Neutrophil (primary cell): ENCODE data around the gene CTBP2.

Experiments used
- H3K27ac ChIP-seq: fragments of 200-600 bp; sonication (generic); 2 replicates; pipeline ENCODE4 v1.5.1; 2016; ENCODE audit warnings: mild to moderate bottlenecking, moderate library complexity
- H3K27me3 ChIP-seq: fragments of 200-600 bp; sonication (generic); 2 replicates; pipeline ENCODE4 v1.6.0; 2016; ENCODE audit warnings: mild to moderate bottlenecking
- H3K36me3 ChIP-seq: fragments of 200-600 bp; sonication (generic); 2 replicates; pipeline ENCODE4 v1.5.1; 2017
- H3K4me1 ChIP-seq, 2 experiments: fragments of 200-600 bp in 1 of 2; sonication (generic) in 1 of 2; 1 replicate in 1 of 2; 2 replicates in 1 of 2; pipeline versions ENCODE4 v1.5.1 to v1.6.1; 2013 to 2016; ENCODE audit warnings: low read depth in 1 of 2, low read length in 1 of 2, mild to moderate bottlenecking in 1 of 2, moderate library complexity in 1 of 2; ENCODE audit not compliant: control insufficient read depth in 1 of 2, insufficient read depth in 1 of 2
- H3K4me3 ChIP-seq, 2 experiments: fragments of 200-600 bp in 1 of 2; sonication (generic) in 1 of 2; 1 replicate in 1 of 2; 2 replicates in 1 of 2; pipeline ENCODE4 v1.5.1; 2013 to 2016; ENCODE audit warnings: low read depth in 1 of 2, low read length in 1 of 2, mild to moderate bottlenecking in 1 of 2, moderate library complexity in 1 of 2
- H3K9me3 ChIP-seq: fragments of 200-600 bp; sonication (generic); 2 replicates; pipeline ENCODE4 v1.5.1; 2016
- TF ChIP-seq, protein P1 (sequence below): fragments of 200-600 bp; sonication (generic); IDR thresholded peaks from 2 replicates; pipeline ENCODE4 v1.5.1; 2016; ENCODE audit warnings: antibody characterized with exemption

Gene CTBP2

DNA sequence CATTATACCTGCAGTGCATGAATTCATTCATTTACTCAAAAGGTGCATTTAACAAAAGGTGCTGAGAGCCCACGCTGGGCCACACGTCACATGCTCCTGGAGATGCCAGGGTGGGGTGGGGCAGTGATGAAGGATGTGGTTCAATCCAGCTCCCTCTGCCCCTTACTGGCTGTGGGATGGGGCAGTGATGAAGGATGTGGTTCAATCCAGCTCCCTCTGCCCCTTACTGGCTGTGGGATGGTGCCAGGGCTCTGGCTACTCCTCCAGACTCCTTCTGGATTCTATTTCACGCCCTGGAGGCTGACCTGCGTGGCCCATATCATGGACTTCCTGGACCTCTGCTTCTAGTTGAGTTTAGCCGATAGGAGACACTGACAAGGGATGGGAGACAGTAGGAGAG lies 44.0 kb upstream of the CTBP2 start:
- TF ChIP-seq, protein P1, sequence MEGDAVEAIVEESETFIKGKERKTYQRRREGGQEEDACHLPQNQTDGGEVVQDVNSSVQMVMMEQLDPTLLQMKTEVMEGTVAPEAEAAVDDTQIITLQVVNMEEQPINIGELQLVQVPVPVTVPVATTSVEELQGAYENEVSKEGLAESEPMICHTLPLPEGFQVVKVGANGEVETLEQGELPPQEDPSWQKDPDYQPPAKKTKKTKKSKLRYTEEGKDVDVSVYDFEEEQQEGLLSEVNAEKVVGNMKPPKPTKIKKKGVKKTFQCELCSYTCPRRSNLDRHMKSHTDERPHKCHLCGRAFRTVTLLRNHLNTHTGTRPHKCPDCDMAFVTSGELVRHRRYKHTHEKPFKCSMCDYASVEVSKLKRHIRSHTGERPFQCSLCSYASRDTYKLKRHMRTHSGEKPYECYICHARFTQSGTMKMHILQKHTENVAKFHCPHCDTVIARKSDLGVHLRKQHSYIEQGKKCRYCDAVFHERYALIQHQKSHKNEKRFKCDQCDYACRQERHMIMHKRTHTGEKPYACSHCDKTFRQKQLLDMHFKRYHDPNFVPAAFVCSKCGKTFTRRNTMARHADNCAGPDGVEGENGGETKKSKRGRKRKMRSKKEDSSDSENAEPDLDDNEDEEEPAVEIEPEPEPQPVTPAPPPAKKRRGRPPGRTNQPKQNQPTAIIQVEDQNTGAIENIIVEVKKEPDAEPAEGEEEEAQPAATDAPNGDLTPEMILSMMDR, result no peak

DNA sequence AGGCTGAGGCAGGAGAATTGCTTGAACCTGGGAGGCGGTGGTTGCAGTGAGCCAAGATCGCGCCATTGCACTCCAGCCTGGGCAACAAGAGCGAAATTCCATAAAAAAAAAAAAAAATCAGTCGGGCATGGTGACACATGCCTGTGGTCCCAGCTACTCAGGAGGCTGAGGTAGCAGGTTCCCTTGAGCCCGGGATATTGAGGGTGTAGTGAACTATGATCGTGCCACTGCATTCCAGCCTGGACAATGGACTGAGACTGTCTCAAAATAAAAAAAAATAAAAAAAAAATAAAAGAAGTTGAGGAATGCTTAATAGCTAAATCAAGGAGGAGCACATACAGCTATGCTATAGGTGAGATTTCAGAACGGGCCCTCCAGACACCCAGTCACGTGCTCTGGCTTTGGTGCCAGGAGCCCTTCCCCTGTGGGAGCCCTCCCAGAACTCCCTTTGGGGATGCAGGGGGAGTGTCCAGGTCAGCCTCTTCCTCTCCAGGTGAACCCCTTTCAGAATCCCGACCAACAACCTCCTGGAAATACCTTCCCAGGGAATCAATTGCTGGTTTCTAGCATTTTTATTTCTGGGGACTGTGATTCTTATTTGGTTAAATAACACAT lies 42.9 kb upstream of the CTBP2 start:
- H3K27ac ChIP-seq, result no peak overlapping the region
- no peaks in the 10 kb centered on the region for H3K9me3 ChIP-seq
- H3K4me3 ChIP-seq, result no peak overlapping the region
- TF ChIP-seq, protein P1, result no peak
- H3K36me3 ChIP-seq, result no peaks in the 10 kb centered on the region
- peaks cover 22% of the 10 kb centered on the region for H3K27me3 ChIP-seq
- H3K4me1 ChIP-seq, result no peaks in the 10 kb centered on the region

More for the DNA sequence above, 44.0 kb upstream of the CTBP2 start:
- no peaks in the 10 kb centered on the region for H3K36me3 ChIP-seq
- H3K4me3 ChIP-seq, result no peak overlapping the region
- H3K4me1 ChIP-seq, result no peaks in the 10 kb centered on the region
- no peaks in the 10 kb centered on the region for H3K9me3 ChIP-seq
- H3K27ac ChIP-seq, result no peak overlapping the region
- peaks cover 31% of the 10 kb centered on the region for H3K27me3 ChIP-seq

DNA sequence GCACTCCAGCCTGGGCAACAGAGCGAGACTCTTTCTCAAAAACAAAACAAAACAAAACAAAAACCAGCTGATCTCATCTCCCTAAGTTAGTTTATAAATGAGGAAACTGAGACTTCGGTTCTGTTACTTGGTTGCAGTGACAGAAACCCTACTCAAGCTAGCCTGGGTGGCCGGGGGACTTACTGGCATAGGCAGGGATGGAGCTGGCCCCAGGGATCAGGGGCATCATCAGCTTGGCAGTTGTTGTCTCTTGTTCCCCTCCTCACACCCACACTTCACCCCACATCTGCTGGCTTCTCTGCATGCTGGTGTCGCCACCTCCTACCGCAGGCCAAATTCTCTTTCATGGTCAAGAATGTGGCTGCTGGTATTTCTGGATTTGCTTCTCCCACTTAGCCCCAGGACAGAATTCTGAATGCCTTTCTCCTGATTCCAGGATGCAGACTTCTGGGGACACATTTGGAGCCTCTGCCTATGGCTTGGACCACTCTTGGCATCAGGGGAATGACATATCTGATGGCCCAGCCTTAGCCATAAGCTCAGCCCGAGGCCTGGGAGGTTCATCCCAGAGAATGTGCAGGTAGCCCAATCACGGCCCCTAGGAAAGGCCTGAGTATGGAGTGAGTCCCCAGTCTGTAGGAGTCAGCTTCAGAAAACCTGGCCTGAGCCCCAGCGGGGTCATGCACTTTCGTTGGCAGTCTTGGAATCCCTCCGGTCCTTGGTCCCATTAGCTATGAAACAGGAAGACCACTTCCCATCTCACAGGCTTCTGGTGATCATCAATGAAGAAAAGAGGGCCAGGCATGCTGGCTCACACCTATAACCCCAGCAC lies 41.6 kb upstream of the CTBP2 start:
- Histone ChIP-seq H3K27ac (no peak overlapping the region), H3K36me3 (no peaks in the 10 kb centered on the region), H3K9me3 (no peaks in the 10 kb centered on the region), H3K27me3 (peaks cover 22% of the 10 kb centered on the region), H3K4me1 (no peaks in the 10 kb centered on the region), H3K4me3 (no peak overlapping the region)
- TF ChIP-seq, protein P1, result no peak

DNA sequence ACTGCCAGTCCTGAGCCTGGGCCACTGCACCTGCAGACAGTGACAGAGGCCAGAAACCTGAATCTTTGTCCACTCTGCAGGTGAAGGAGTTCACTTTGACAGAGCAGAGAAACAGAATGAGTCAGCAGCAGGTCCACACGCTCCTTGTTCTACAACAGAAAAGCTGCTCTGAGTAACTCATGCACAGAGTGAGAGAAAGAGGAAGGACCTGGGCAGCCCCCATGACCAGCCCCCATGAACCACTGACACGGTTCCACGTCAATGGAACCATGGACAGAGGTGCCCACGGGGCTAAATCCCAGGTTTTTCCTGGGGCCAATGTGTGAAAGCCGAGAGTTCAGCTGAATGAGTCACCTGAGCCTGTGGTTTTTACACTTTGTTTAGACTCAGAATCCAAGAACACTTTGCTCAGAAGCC lies 40.8 kb upstream of the CTBP2 start:
- Histone ChIP-seq H3K4me1 (no peaks in the 10 kb centered on the region), H3K27me3 (peaks cover 22% of the 10 kb centered on the region), H3K36me3 (no peaks in the 10 kb centered on the region), H3K9me3 (no peaks in the 10 kb centered on the region), H3K27ac (no peak overlapping the region), H3K4me3 (no peak overlapping the region)
- TF ChIP-seq, protein P1, result no peak

DNA sequence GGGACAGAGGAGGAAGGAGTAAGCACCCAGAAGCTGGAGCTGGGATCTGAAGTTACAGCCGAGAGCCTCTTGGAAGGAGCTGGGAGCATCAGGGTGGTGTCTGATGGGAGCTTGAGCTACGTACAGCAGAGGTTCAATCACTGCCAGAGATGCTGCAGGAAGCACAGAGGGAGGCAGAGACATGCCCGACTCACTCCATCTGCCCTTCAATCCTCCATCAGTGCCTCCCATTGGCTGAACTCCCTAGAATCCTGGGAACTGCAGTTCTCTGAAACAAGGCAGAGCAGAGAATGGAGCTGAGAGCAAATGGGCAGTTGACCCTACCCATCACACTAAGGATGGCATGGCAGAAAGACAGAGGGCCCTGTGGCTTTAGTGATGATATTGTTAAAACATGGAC lies 40.0 kb upstream of the CTBP2 start:
- Histone ChIP-seq H3K9me3 (no peaks in the 10 kb centered on the region), H3K4me3 (no peak overlapping the region)
- TF ChIP-seq, protein P1, result no peak

More for the DNA sequence above, 40.0 kb upstream of the CTBP2 start:
- no peaks in the 10 kb centered on the region for H3K4me1 ChIP-seq
- H3K27me3 ChIP-seq, result peaks cover 22% of the 10 kb centered on the region
- no peaks in the 10 kb centered on the region for H3K36me3 ChIP-seq
- H3K27ac ChIP-seq, result no peak overlapping the region
